NCI-H69 (cell line): ENCODE data around the gene RLF.
A peak's percentile ranks its signal among the peaks of the same experiment; 100 is the strongest.
"Not testable (repeated sequence)": the region's sequence is repeated elsewhere in the genome, so short reads cannot be mapped to it uniquely, and the experiment has no call there.

Experiments
- DNase-seq: peaks from one replicate; lab custom pipeline; 2025; lab: John Stamatoyannopoulos, UW

Gene RLF

GRCh38 chr1:40174788-40175187, 13.6 kb downstream of the RLF start:
- no peak for DNase-seq

- not testable (repeated sequence) for DNase-seq
Measured at GRCh38 chr1:40176989-40177388, 15.8 kb downstream of the RLF start.

DNA sequence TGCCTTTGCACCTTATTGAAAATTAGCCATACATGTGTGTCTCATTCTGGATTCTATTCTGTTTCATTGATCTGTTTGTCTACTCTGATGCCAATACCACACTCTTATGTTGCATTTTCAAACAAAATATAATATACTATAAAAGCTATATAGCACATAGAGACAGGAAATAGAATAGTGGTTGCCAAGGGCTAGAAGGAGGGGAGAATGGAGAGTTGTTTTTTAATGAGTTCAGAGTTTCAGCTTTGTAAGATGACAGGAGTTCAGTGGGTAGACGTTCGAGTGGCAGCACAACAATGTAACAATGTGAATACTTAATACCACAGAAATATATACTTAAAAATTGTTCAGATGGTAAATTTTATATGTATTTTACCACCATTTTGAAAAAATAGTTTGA, 17.0 kb downstream of the RLF start:
- DNase-seq = no peak

GRCh38 chr1:40179496-40180089, 18.4 kb downstream of the RLF start:
- DNase-seq = no peak

DNA sequence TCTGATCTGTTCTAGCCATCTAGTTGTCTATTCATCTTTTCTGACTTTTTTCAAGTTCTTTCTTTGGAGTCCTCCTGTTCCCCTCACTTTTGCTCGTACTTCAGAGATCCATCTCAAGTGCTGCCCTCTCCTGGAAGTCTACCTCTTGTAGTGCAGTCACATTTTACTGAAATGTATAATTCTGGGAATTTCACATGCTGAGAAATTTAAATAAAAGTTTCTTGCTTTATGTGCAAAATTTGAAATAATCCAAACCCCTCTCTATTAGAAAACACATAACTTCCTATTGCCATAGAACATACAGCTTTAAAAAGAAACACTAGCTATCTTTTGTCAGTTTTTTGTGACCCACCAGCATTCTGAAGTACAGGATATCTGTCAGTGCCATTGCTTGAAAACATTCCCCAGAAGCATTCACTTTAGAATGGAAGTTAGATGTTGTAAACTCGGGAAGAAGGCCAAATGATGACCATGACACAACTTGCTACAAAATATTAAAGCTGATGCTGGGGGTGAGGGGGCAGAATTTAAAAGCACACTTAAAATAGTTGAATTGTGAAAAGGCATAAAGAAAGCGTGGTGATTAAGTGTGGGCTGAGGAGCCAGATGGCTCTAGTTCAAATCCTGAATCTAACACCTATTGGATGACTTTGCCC, 22.0 kb downstream of the RLF start:
- DNase-seq = peak; percentile 4

DNA sequence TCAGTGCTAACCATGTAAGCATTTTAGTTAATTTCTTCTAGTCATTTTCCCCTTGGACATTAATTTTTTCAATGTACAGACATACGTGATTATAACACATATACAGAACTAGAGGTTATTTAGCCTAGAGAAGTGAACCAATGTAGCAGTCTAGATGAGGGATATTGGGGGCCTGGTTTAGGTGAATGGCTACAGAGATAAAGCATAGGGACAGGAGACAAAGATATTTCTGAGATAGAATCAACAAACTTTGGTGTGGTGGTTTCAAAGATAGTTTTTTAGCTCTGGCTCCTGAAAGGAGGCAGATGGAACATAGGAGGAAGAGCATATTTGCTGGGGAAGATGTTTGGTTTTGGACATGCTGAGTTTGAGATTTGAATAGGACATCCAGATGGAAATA, 23.0 kb downstream of the RLF start:
- DNase-seq = no peak

- DNase-seq = no peak
Measured at GRCh38 chr1:40185951-40186864, 25.0 kb downstream of the RLF start.

DNA sequence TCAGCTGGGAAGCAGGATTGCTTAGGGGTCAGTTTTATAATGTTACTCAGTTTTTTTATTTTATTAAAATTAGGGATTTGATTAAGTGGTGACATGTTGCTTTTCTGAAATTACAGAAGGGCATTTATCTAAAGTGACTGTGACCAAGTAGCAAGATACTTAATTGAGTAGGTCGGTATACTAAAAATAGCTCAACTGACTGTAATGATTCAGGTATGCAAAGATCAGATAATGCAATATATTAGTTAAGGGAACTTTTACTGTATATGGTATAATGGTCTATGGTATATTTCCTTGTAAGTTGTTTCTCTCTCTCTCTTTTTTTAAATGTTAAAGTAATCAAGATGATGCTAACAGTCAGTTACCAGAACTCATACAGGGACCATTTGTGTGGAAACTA, 26.2 kb downstream of the RLF start:
- no peak for DNase-seq

DNA sequence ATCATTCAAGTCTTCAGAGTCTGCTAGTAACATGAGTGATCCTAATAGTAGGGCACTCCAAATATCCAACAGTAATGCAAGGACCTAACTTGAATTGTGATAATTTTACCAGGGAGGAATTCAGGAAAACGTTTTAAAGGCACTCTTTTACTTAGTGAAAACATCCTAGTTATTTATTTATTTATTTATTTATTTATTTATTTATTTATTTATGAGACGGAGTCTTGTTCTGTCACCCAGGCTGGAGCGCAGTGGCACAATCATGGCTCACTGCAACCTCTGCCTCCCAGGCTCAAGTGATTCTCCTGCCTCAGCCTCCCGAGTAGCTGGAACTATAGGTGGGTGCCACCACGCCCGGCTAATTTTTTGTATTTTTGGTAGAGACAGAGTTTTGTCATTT, 33.5 kb downstream of the RLF start:
- not testable (repeated sequence) for DNase-seq

DNA sequence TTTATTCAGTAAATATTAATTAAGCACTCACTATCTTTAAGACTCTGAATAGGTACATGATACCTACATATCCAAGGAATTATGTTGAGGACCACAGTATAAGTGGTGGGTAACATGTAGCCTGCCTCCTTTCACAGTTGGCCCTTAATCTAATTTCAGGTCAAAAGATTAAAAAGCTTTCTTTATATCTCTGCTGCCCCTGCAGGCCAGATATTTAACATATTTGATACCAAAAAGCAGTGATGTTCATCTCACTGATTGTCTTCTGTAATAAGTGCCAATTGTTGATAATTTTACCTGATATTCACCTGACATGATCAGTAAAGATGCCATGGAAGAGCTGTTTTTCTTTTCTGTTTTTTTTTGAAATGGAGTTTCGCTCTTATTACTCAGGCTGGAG, 36.5 kb downstream of the RLF start:
- no peak for DNase-seq

DNA sequence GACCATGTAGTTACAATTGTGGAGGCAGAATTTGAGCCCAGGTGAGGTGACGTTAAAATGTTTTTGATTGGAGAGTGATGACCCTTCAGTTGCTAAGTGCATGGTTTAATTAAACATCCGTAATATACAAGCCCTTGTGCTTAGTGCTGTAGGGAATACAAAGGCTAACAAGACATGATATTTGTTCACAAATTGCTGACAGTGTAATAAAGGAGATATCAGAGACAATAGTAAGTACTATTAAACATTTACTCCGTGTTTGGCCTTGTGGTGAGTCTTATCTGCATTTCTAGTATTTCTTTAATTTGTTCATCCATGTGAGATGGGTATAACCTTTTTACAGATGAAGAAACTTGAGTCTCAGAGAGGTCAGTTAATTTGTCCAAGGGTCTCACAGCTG, 37.9 kb downstream of the RLF start:
- DNase-seq = no peak

- no peak for DNase-seq
Measured at GRCh38 chr1:40204856-40205255, 43.7 kb downstream of the RLF start.

- DNase-seq = no peak
Measured at GRCh38 chr1:40210511-40211204, 49.5 kb downstream of the RLF start.

- DNase-seq = no peak
Measured at GRCh38 chr1:40218333-40218732, 57.1 kb downstream of the RLF start.

DNA sequence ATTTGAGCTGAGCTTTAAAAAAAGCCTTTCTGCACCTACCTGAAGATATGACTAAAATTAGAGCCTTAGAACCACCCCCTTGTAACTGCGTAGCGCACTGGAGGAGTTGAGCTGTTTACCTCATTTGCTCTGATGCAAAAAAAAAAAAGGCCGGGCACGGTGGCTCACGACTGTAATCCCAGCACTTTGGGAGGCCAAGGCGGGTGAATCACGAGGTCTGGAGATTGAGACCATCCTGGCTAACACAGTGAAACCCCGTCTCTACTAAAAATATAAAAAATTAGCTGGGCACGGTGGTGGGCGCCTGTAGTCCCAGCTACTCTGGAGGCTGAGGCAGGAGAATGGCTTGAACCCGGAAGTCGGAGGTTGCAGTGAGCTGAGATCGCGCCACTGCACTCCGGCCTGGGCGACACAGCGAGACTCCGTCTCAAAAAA, 60.3 kb downstream of the RLF start:
- DNase-seq = not testable (repeated sequence)

DNA sequence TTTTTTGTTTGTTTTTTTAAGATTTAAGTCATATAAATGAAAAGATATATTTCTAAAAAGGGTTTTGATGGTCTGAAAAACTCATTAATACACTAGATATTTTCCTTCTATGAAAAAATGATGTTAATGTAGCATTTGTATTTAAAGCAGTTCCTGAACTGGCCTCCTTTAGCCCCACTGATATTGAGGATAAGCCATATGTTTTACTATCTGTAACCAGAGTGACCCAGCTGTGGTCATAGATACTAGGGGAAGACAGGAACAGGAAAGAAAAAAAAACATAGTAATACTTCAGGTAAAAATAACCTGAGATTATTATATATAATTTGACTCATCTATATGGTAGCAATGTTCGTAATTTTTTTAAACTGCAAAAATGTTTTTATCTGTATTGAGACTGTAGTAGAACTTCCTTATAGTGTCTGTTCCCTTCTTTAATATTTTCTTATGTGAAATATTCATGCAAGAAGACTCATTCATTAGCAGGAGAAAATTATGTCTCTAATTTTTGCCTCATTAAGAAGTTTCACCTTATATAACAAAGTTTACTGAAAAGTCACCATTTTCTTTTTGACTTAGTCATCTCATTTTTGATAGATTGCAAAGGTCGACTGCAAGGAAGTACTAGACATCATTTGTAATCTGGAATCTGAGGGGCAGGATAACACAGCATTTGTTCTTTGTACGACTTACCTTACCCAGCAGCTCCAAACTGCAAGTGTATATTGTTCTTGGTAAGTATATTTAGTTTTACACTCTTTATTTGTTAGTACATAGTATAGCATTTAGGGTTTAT, 61.0 kb downstream of the RLF start:
- no peak for DNase-seq

DNA sequence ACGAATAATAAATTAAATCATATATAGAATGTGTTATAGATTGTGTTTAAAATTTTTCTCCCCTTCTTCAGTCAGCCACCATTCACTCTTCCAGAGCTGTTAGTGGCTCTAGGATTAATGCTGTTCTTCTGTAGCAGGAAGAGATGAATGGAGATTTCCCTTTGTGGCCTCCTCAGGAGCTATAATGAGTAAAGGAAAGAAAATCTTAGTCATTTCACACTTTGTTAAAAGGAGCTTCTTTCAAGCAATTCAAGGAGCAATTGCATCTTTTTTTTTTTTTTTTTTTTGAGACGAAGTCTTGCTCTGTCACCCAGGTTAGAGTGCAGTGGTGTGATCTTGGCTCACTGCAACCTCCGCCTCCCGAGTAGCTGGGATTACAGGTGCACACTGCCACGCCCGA, 62.9 kb downstream of the RLF start:
- DNase-seq = no peak

DNA sequence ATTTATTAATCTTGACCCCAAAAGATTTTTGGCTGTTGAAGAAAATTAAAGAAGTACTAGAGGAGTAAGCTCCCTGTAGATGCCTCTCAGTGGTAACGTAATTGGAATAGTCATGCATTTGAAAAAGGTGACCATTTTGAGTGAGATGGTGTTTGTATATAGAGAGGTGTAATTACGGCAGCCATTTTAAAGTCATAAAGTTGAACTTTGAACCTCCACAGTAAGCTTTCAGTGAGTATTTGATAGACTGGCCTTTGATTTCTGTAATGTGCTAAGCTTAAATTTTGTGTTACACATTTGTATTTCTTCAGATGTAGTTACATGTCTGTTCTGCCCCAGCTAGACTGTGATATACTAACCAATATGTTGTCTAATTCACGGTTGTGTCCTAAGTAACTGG, 65.0 kb downstream of the RLF start:
- no peak for DNase-seq

- no peak for DNase-seq
Measured at GRCh38 chr1:40232444-40232843, 71.3 kb downstream of the RLF start.

DNA sequence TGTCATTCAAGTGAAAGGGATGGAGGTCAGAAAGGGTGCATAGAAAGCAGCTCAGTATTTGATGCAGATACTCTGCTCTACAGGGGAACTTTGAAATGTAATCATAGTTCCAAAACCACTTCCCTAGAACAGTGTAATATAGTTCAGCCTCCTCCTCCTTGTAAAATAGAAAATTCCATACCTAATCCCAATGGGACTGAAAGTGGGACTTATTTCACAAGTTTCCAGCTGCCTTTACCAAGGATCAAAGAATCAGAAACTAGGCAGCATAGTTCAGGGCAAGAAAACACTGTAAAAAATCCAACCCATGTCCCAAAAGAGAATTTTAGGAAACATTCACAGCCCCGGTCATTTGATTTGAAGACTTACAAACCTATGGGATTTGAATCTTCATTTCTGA, 78.4 kb downstream of the RLF start:
- DNase-seq = no peak

GRCh38 chr1:40240390-40240789, 79.2 kb downstream of the RLF start:
- no peak for DNase-seq

DNA sequence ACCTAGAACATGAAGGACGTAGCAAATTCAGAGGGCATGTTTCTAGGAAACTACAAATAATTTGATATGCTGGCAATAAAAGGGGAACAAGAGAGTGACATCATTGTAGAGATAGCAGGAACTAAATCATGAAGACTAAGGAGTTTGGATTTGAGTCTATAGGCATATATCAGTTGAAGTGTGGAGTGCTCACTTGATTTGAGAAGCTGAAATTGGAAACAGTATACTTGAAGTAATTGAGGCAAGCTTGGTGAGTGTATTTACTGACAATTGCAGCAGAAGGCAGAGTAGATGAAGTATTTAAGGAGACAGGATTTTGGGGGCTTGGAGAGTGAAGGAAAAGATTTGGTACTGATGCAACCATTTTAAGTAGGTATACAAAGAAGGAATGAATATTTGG, 80.2 kb downstream of the RLF start:
- DNase-seq = no peak
